ENCODE results near the gene COMMD4.

GRCh38 chr15:75371486-75371885 is 35.6 kb downstream of the COMMD4 start:
- TF ChIP-seq CTCF (conservative IDR thresholded peaks at IDR 0.05 in 1 of 2, IDR thresholded peaks at IDR 0.05 in 1 of 2; ENCODE audit: low read depth in 1 of 2, low read length in 2 of 2) = no peak
- no peak for TF ChIP-seq EZH2 (IDR thresholded peaks at IDR 0.05; ENCODE audit: low read length, missing control alignments)

Data from fibroblast of lung (primary cell).